Hepatic stellate cell (primary cell): ENCODE results near the gene LHX1.

Experiments used
- DNase-seq: peaks from one replicate; pipeline ENCODE4 v3.0.0; 2011; ENCODE audit warnings: low spot score

The LHX1 gene

DNA sequence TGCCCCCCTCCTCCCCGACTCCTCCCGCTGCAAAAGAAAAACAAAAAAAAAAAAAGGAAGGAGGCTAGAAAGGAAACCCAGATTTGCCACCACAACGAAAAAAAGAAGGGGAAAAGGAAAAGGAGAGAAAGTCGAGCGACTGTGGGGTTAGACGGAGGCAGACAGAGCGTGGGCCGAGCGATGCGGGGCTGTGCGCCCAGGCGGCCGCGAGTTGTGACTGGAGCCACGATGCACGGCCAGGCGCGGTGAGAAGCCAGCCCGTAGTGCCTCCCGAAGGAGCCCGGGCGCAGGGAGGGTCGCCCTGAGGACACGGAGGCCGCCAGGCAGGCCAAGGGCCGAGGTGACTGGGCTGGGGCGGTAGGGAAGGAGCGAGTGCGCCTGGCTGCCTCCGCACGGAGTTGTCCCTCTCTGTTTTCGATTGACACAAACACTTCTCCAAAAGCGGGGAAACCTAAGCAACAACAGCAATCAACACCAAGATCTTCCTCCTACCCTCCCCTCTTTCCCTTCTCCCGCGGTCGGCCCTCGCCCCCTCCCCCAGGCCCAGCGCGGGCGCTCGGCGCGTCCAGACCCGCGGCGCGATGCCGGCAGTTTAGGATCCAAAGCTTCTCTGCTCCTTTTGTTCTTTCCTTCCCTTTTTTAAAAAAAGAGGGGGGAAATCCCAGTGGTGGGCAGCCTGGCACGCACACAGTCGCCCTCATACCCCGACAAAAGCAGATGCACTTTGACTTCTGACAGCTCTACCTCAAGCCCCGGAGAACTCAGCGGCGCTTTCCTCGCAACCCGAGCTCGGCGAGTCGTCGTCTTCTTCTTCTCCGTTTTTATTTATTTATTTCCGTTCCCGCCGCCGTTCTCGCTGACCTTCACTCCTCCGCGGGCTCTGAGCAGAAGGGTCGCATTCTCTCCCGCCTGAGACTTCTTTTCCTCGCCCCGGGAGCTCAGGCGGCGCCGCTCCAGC, at the start of gene LHX1:
TSS of gene LHX1 (plus strand) at position 475 of the 958 bp plus-strand sequence. CDS start 723 bp downstream, outside the sequence.
- no peak for DNase-seq

DNA sequence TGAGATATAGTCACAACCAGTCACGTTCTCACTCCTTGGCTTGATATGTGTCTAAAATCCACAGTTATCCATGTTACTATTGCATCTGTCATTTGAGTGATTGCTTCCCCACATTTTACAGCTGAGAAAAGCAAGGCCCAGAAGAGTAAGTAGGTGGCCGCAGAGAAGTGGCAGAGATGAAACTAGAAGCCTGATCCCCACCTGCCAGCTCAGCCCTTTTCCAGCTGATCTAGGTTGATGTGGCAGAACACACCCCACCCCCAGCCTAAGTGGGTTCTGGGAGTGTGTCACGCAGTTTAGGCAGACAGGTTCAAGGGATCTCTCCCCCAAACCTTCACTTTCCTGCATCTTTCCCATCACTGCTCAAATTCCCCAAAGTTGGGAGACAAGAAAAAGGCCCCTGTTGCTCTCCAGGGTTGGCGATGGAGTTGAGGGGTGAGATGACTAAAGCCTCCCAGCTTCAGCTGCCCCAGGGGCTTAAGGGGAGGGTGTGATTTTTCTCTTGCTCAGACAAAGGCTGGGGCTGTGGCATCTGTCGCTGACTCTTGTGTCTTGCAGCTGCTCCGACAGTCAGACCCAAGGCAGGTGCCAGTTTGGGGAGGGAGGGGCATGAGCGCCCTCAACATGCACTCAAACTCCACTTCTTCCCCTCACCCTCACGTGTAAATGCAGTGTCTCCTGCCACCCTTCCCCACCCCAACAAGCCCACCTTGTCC, 48.9 kb upstream of the LHX1 start:
- DNase-seq, result no peak

DNA sequence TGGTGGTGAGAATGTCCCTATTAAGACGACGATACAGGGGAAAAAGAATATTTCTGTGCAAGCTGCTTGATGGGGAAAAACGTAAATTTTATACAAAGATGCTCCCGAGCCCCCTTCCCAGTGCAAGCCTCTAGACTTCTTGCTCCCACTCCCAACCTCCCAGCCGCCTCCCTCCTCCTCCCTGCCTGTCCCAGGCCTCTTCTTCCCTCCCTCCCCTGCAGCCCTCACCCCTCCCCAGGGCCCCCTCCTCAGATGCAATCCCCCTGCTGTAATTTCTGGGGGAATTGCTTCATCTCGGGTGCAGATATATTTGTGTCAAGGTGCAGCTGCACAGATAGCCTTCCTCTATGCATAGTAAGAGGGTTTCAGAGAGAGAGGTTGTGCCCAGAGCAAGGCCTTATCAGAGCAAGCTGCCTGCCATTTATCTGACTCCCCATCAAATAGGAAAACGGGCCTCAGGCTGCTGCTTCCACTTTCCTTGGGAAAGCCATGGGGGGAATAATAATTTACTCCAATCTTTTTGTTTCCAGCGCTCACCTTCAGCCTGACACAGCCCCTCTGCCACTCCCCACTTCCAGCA, 47.4 kb upstream of the LHX1 start:
- no peak for DNase-seq

DNA sequence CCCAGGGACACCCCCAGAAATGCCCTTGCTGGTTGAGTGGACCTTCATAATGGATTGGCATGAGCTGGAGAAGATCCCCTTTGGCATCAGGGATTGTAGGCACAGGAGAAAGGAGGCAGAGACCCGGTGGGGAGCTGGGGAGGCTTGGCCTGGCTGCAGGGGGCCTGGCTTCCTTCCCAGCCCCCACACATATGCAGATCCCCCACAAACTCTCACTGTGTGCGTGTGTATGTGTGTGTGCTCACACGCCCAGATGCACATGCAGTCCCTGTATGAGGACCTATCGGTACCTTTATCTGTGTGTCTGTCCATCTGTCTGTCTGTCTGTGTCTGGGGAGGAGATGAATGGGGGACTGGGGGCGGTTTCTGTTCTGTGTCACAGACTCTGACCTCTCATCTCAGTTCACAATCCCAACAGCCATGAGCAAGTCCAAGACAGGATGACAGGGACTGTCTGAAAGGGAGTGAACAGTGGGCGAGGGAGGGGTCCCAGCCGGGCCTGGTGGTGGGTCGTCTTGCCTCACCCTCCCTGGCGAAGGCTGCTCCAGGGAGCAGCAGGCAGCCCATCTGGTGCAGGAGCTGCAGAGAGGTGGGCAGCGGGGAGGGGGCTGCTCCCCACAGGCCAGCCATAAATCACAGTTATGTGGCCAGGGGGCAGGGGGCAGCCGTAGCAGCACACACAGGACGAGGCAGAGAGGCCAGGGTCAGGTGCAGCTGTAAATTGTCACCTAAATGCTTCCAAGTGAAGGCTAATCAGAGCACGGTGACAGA, 46.7 kb upstream of the LHX1 start:
- no peak for DNase-seq

DNA sequence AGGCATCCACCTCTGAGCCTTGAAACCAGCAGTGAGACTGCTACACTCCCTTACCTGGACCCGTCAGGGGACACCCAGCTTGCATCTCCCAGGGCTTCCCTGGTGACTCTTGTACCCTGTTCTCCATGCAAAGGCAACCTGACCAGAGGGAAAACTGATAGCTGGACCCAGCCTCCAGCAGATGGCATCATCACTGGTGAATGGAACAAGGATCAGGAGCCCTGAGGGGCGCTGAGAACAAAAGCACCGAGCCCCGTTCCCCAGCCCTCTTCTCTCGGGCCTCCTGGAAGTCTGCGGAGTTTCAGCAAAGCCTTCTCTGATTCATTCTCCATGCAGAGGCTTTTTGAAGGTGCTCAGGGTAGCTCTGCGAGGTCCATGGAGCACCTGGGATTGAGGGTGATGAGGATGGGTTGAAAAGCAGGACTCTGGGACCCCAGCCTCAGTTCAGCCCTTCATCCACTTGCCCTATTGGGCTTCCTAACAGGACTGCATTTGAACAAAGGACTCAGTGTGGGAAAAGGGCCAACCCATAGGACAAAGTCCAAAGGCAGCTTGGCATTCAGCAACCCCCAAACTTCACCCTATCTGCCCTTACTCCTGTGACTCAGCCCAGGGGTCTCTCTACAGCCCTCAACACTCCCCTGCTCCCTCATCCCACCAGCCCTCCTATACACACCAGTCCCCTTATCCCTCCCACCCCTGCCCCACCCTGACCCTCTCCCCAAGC, 45.0 kb upstream of the LHX1 start:
- DNase-seq, result no peak

DNA sequence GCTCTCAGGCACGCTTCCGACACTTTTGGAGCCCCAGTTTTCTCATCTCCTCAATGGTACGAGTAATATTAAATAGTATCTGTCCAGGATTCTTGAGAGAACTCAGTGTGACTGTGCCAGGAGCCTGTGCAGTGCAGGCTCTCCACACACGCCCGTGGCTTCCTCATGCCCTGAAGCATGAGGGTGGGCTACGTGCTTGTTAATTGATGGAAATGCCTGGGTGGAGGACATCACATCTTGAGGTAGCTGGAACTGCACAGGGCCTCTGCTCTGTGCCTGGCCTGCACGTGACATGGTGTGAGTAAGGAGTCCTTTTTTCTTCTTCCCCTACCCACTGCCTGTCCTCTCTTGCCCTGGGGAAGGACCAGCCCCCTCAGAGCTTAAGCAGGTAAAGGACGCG, 43.1 kb upstream of the LHX1 start:
- DNase-seq, result no peak

DNA sequence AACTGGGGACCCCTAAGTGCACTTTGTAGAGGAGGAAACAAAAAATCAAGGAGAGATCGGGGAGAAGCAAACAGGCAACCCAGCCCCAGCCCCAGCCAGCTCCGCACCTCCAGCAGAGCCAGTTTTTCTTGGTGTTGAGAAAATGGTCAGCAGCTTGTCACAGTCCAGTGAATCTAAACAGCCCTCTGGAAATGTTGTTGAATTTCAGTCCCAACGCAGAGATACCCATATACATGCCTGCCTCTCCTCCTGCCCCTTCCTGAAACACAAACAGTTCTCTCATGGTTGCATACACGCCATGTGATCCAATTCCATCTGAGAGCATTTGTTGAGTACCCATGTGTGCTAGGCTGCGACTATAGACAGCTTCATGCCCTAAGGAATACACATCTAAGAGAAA, 42.4 kb upstream of the LHX1 start:
- DNase-seq, result no peak

DNA sequence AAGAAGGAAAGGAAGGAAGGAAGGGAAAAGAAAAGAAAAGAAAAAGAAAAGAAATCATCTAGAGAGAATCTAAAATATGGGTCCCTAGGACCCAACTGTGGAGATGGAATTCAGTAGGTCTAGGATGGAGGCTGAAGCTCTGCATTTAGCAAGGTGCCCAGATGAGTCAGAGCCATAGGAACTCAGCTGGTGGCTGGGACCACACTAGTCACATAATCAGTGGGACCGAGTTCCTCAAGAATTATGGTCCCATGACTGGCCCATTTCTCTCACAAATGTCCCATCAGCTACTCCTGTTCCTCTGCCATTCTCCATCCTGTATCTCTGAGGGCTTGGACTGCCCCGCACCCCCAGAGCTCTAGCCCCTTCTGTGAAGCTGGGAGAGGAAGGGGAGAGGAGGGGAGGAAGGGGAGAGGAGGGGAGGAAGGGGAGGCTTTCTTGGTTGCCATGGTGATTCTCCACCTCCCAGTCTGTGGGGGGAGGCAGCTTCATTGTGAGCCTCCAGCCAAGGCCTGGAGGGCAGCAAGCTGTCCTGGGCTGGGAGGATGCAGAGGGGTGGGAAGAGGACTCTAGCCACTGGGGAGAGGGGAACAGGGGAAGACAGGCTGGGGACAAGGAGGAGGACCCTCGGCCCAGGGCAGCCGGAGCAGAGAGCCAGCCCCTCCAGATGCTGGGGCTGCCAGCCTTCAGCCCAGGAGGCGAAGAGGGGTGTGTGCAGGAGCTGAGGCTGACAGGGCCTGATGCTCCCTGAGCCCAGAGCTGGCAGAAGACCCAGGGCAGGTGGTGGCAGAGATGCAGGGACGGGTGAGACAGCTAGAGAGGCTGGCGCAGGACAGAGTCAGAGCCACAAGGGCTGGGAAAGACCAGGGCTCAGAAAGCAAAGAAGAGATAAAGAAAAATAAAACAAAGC, 37.8 kb upstream of the LHX1 start:
- DNase-seq, result no peak

DNA sequence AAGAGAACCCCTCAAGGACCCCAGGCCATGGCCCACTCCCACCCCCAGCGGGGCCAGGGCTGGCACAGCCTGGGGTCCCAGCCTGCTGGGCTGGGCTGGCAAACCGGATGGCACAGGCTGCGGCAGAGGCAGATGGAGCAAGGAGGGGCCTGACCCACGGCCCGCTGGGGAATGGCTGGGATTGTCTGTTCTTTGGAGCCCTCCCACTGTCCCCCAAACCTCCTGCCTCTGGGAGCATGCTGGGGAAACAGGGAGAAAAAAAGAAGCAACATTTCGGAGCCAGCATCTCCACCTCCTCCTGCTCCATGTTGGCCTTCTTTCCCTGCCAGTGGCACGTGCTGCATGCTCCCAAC, 37.1 kb upstream of the LHX1 start:
- DNase-seq, result no peak

DNA sequence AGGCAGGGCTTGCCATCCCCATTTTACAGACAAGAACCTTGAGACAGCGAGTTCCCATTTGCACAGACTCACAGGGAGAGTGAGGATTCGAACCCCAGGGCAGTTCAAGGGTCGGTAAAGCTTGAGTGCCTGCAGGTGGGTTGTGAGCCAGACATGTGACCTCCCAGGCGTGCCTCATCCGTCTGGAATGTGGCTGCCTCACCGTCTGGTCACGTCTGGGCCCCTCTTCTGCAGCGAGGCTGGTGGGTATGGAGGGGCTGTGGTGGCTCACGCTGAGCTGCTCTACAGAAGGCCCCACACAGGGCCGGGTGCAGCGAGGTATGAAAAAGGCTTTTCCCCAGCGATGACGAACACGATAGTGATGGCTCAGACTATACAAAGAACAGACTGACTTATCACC, 35.8 kb upstream of the LHX1 start:
- DNase-seq, result no peak

DNA sequence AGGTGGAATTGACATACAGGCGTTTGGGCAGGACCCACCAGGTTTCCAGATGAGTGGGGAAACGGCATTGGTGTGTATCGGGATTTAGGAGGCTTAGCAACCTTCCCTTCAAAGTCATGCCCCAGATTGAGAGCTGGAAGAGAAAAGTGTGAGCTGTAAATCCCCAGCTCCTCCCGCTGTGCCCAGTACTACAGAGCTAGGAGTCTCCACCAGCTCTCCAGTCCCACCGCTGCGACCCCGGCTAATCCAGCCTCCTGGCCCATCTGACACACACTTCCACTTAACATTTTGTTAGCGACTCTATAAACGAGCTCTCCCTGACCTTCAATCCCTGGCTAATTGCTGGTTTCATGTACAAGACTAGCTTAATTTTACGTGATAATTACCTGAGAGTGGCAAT, 29.9 kb upstream of the LHX1 start:
- no peak for DNase-seq

DNA sequence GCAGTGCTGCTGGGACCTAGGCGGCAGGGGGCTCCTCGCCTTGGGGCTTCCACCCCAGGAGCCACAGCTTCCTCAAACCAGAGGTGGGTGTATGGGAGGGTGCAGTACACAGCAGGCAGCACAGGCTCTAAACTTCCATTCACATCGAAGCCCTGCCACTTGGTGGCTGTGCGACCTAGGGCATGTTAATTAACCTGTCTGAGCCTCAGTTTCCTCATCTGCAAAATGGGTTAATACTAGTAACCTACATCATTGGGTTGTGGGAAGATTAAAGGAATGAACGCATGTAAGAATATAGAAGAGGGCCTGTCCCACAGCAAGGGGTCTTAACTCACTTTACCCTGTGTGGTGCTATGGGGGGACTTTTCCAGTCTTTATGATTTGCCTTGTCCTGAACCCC, 26.8 kb upstream of the LHX1 start:
- DNase-seq, result no peak

DNA sequence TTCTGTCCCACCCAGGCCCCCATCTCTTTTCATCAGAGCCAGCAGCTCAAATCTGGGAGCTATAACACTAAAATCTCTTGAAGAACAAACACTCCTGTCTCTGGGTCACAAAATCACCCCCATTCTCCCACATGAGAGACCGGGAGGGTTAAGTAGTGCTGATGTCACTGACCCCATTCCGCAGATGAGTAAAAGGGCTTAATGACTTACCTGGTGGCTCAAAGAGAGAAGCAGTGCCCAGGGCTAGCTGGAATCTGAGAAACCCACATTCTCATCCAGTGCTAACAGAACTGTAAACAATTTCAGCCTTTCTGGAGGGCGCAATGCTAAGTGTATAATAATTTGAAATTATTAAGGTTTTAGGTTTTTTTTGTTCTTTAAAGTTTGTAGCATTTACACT, 26.3 kb upstream of the LHX1 start:
- DNase-seq, result no peak

DNA sequence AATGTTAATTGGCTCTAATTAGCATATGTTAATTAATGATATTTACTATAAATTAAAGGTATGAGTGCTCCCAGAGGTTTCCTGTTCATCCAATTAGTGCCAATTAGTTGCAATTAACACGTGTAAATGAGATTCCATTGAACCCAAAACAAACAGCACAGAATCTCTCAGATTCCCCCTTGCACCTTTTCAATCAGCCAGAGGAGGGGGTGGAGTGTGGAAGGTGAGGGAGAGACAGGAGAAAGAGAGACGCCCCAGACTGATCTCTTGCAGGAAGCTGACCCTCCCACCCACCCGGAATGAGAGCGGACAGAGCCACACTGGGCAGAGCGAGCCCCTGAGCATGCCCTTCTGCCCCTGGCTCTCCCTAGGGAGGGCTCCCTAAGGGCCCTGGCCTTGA, 24.1 kb upstream of the LHX1 start:
- no peak for DNase-seq

DNA sequence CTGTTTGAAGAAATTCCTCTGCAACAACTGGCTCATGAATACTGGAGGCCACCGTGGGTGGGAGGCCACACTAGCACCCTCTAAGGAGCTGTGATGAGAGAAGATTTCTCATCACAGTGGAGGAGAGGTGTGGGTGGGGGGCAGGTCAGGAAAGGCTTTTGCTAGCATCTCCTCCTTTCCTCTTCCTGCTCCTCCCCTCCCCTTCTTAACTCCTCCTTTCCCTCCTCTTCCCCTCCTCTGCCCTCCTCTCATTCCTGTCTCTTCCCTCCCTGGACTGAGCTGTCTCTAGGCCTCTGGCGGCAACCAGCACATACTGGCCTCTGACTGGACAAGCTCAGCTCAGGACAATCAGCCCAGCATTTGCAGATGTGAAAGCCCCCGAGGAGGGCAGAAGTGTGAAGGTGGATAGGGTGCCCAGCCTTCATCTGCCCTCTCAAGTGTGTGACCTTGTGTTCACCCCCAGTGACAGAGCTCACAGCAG, 19.0 kb upstream of the LHX1 start:
- DNase-seq, result no peak

DNA sequence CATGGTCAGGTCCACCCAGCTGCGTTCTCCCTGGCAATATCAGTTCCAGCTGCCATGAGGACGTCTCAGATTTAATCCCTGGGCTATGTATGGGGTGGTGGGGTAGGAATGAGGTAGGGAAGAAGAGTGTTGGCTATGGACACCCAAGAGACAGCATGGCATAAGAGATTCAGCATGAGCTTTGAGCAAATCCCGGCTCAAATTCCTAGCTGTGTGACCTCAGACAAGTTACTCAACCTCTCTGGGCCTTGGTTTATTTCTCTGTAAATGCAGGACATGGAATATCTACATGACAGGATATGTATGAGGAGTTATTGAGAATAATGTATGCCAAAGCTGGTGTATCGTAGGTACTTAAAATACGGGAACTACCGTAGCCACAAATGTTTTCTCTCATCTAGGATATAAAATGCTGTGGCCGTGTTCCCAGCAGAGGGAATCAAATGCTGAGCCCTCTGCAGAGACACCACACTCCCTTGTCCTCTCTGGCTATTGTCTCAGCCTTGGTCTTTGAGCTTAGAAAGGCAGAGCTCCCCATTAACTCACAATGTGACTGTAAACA, 17.8 kb upstream of the LHX1 start:
- no peak for DNase-seq

DNA sequence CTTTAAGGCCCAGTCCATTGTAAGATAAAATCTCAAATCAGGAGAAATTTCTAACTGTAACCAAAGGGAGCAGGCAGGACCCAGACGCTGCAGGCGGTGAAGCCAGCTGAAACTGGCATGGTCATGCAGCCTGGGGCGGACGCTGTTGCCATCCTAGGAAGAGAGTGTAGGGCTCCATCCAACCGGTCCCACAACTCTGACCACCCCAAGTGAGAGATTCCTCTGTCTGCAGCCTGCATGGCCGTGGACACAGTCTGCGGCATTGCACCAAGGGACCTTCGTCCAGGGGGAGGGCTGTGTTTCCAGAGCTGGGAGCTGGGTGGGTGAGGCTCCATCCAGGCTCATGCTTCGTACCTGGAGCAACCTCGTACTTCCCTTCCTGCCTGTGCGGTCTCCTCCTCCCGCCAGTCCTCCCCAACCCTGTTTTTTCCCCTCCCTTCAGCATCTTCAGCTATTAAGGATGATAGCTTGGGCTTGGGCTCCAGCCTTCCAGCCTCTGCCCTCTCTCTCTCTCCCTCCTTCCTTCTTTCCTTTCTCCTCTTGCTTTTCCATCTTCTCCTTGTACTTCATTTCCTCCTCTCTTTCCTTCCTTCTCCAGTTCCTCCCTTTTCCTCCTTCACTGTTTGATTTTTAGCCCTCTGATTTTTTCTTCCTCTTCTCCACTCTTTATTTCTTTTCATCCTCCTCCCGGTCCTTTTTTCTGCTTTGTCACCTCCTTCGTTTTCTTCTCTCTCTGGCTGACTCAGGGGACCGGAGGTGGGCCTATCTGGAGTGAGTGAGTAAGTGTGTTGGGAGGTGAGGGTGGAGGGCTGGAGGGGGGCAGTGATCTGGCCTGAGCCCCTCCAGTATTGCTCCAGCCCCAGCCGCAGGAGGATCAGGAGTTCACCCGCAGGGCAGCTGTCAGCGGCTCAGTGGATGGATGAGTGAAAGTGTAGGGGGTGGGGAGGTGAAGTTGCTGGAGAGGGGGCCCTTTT, 17.0 kb upstream of the LHX1 start:
- DNase-seq, result no peak

DNA sequence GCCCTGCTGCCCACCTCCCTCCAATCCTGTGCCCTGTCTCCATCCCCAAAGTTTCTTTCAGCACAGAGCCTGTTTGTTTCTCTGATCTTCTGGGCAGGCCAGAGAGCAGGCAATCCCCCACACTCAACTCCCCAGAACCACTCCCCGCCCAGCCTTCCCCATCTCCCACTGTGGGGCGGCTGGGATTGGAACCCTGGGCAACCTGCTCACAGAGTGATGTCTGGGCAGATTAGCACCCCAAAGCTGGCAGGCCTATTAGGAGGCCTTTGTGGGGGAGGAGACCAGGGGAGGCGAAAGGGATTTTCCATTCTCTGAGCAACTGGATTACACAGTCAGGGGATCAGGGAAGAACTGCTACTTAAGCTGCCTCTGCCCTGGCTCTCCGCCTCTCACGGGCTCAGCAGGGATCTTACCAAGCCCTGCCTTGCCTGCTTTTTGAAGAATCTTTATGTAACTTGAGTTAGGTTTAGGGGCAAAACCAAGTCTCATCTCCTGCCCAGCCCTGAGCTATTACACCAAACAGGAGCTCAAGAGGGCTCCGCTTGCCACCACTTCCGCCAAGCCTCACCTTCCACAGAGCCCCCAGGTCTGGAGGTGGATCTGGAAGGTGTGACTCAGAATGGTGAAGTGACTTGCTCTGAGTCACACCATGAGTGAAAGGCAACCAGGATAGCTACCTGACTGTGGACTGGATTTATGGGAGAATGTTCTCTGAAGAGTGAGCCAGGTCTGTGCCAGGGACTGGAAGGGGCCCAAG, 16.0 kb upstream of the LHX1 start:
- no peak for DNase-seq
